GM12801 (cell line): ENCODE results near the gene PC.

ENCODE experiments used
- TF ChIP-seq, protein P1 (sequence below): IDR thresholded peaks from one replicate; pipeline ENCODE4 v1.5.1; 2011; ENCODE audit warnings: control low read depth; ENCODE audit not compliant: insufficient read length; ENCODE audit errors: extremely low read depth

PC gene

DNA sequence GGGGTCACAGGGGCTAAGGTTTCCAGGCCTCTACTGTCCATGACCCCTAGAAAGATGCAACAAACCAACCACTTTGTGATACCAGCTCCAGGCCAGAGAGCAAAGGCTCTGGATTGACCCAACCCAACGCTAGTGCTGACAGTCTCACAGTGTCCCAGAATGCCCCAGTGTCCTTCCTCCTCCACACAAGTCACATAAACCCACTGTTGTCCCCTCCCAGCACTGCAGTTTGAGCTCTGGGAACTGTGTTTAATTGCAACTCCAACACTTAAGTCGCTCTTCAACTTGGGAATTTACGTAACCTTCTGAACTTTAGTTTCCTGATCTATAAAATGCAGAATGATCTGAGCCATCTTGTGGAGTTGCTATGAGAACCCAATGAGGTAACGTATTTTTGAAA lies 47.5 kb downstream of the PC start:
- TF ChIP-seq, protein P1, sequence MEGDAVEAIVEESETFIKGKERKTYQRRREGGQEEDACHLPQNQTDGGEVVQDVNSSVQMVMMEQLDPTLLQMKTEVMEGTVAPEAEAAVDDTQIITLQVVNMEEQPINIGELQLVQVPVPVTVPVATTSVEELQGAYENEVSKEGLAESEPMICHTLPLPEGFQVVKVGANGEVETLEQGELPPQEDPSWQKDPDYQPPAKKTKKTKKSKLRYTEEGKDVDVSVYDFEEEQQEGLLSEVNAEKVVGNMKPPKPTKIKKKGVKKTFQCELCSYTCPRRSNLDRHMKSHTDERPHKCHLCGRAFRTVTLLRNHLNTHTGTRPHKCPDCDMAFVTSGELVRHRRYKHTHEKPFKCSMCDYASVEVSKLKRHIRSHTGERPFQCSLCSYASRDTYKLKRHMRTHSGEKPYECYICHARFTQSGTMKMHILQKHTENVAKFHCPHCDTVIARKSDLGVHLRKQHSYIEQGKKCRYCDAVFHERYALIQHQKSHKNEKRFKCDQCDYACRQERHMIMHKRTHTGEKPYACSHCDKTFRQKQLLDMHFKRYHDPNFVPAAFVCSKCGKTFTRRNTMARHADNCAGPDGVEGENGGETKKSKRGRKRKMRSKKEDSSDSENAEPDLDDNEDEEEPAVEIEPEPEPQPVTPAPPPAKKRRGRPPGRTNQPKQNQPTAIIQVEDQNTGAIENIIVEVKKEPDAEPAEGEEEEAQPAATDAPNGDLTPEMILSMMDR: no peak

DNA sequence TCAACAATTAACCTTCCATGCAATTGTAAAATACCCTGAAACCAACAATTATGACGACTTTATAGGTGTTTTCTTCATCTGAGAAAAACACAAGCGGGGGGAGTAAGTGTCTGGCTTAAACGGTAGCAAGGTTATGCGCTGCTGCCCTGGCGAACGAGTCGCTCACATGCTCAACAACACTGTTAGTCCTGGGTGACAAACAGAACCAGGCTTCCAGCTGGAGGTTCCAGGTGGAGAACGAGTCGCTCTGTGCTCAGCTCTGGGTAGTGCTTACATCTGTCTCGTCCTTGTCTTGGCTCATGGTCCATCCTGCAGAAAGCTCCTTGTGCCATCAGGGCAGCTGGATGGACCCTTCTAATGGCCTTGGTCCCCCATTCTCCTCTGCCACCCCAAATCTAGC lies 48.2 kb downstream of the PC start:
- TF ChIP-seq, protein P1: no peak

DNA sequence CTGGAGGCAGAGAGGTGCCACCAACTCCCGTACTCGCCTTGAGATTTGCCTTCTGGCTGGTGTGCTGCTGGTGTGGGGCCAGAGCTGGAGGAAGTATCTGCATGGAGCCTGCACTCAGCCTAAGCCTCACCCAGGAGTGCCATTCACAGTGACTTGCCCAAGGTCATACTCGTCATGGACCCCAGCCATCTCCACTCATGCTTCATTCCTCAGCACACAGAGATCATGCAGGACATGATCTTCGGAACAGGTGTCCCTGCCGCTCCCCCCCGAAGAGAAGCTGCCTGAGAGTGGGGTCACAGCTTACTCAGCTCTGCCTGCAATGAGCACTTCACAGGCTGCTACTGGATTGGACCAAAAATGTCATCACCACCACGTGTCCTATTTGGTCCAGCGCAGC lies 49.0 kb downstream of the PC start:
- TF ChIP-seq, protein P1: no peak

DNA sequence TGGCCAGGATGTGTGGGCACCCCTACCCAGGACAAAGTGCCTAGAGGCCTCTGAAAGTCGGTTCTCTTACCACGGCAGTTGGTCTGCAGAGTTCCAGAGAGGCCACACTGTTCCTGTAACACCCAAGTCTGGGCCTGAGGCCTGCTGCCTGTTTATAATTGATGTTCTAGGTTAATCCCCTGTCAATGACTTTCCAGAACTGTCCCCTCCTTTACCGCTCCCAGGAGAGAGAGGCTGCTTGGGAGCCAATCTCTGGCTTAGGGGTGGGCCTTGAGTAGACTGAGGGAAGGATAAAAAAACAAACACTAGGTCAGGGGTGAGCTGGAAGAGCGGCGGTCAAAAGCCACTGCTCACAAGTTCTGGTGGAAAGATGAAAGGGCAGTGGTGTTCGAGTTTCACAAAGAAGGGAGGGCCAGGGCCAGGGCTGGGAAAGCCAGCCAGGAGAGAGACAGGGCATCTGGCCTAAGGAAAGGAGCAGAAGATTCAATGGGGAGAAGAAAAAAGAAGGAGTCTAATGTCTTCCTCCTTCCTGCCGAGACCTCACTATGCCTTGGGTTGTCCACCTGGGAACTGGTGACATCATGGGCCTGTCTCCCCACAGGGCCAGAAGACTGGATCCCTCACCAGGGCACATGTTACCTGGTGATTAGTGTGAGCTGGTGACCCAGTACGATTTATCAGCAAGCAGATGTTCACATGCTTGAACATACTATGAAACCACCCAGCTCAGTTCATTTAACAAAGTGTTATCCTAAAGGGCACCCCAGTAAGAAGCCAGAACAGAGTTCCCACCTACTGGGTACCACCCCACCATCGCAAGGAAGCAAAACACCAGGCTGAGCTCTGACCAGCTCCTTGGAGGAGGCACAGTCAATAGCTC lies 50.2 kb downstream of the PC start:
- TF ChIP-seq, protein P1: no peak

DNA sequence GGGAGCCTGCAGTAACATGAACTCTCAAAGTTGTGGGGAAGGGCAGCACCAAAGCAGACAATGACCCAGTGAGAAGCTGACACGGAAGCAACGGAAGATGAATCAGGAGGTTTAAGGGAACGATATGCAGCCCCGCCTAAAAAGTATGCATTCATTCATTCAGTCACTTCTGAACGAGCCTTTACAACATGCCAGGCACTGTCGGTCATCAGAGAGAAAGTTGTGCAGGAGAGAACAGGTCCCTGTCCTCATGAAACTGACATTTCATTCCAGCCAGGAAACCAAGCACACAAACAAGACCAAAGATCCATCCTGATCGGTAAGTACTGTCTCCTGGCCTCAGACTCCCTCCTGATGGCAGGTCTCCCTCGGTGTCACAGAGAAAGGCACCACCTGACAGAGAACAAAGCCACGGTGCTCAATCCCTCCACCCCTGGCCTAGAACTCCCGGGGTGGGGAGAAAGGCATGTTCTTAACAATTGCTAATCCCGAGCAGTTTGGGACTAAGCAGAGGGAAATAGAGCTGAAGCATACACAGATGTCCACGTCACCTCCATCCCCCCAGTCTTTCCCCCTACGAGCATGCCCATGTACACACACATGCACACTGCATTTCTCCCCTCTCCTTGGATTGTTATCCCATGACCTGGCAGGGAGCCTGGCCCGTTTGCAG lies 52.0 kb downstream of the PC start:
- TF ChIP-seq, protein P1: no peak

DNA sequence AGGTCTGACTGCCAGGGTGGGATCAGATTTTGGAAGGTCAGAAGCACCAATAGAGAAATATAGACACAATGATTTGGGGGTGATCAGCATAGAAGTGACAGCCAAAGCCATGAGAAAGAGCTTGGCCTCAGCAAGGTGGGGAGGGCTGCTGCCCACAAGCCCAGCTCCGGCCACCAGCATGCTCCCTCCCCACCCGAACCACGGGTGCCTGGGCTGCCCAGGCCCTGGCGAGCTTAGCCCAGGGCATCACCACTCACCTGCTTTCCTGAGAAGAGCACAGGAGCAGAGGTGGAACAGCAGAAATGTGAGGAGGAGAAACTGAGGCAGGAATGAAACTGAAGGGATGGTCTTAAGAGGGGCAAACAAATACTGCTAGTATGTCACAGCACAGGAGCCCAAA lies 52.6 kb downstream of the PC start:
- TF ChIP-seq, protein P1: no peak

DNA sequence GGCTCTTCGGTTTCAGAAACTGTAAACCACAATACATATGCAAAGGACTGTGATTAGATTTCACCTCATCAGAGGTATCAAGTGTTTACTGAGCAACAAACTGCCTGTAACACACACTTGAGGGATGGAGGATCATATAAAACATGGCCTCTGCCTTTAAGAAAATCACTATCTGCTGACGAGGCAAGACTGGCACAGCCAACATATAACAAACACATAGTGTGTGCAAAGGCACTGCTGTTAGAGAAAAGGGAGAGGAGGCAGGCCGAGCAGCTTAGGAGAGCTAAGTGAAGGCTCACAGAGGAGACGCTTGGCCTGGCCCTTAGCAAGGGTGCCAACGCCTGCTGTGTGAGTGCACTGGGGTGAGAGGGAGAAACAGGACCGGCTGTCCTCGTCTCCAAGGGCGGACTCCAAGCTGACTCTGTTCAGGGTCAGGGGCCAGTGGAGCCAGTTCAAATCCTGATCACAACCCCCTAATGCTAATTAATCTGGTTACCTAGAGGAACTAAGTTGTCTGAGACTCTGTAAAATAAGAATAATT lies 53.1 kb downstream of the PC start:
- TF ChIP-seq, protein P1: no peak
